Cardiac septum (tissue), 1 donor: ENCODE results near the gene COG3. TPM values are rescaled to one million over a fixed set of nuclear protein-coding genes. Genes with fewer than 3 reads are reported as not detected.

Source experiments
- DNase-seq: peaks from one replicate; pipeline ENCODE4 v3.0.0-alpha.2; 2020; ENCODE audit warnings: low spot score
- intact Hi-C: fragments of 100-400 bp; cut with DNase I; formaldehyde crosslinking; loops from one replicate; pipeline ENCODE4 v1.14.0; 2022
- total RNA-seq: library from RNA; stranded (reverse); fragmentation: NEBNext Ultra II Directional; extraction: Animal tissue kit (Norgen Biotek cat#: 25700); gene quantifications from one replicate; pipeline ENCODE4 v1.2.1, GENCODE V29; 2021
- donor health status: DM: no; HTN: no; CAD: no.

COG3 gene
- total RNA-seq, 1 donor from 2014 or later, result 16.5 TPM

- no peak for DNase-seq
- intact Hi-C loops, result loop anchor here (2.0 kb wide), 1 partner anchor 21 kb away; the partner anchor contains the start of gene SLC25A30
These were observed 24.8 kb upstream of the COG3 start for GRCh38 chr13:45439781-45440462.

- DNase-seq, result no peak
- intact Hi-C loops, result loop anchor here (2.0 kb wide), 1 partner anchor 23 kb away; the partner anchor contains the start of gene SLC25A30
These were observed 23.1 kb upstream of the COG3 start for GRCh38 chr13:45441633-45442032.

GRCh38 chr13:45445053-45445452, 19.7 kb upstream of the COG3 start:
- intact Hi-C loops, result no loop called here
- no peak for DNase-seq

- intact Hi-C loops, result no loop called here
- DNase-seq, result no peak
These were observed 18.6 kb upstream of the COG3 start for GRCh38 chr13:45446181-45446580.

GRCh38 chr13:45447050-45447661, 17.6 kb upstream of the COG3 start:
- no peak for DNase-seq
- intact Hi-C loops, result no loop called here

GRCh38 chr13:45448965-45449559, 15.7 kb upstream of the COG3 start:
- intact Hi-C loops, result no loop called here
- no peak for DNase-seq

- no peak for DNase-seq
- intact Hi-C loops, result no loop called here
These were observed 13.5 kb upstream of the COG3 start for GRCh38 chr13:45451282-45451681.

- intact Hi-C loops, result no loop called here
These were observed 10.5 kb upstream of the COG3 start for GRCh38 chr13:45454204-45454603.

GRCh38 chr13:45456196-45456972, 8.4 kb upstream of the COG3 start:
- intact Hi-C loops, result no loop called here
- no peak for DNase-seq

More at GRCh38 chr13:45454204-45454603, 10.5 kb upstream of the COG3 start:
- no peak for DNase-seq

GRCh38 chr13:45464141-45464686, 525 bp upstream of the COG3 start:
- intact Hi-C loops, result loop anchor here (5.0 kb wide), 1 partner anchor 47 kb away; the partner anchor contains the start of gene SLC25A30
- DNase-seq, result no peak

GRCh38 chr13:45466359-45466758, 1.6 kb downstream of the COG3 start:
- intact Hi-C loops, result no loop called here
- DNase-seq, result no peak

- intact Hi-C loops, result no loop called here
These were observed 3.9 kb downstream of the COG3 start for GRCh38 chr13:45468635-45469034.

GRCh38 chr13:45472171-45472705, 7.5 kb downstream of the COG3 start:
- no peak for DNase-seq
- intact Hi-C loops, result no loop called here

More at GRCh38 chr13:45468635-45469034, 3.9 kb downstream of the COG3 start:
- DNase-seq, result no peak

GRCh38 chr13:45473627-45474026, 8.9 kb downstream of the COG3 start:
- intact Hi-C loops, result no loop called here
- no peak for DNase-seq

- no peak for DNase-seq
- intact Hi-C loops, result no loop called here
These were observed 10.1 kb downstream of the COG3 start for GRCh38 chr13:45474584-45475454.

- intact Hi-C loops, result no loop called here
- DNase-seq, result no peak
These were observed 14.9 kb downstream of the COG3 start for GRCh38 chr13:45479661-45480060.

GRCh38 chr13:45481688-45482087, 16.9 kb downstream of the COG3 start:
- intact Hi-C loops, result no loop called here
- DNase-seq, result no peak

GRCh38 chr13:45482571-45483173, 17.9 kb downstream of the COG3 start:
- DNase-seq, result no peak
- intact Hi-C loops, result no loop called here
